IPS DF 4.7 (cell line): ENCODE results near the gene JOSD2.

Experiments used
- DNase-seq: peaks from one replicate; pipeline ENCODE4 v3.0.0-alpha.2; 2013; ENCODE audit warnings: low spot score; ENCODE audit errors: extremely low read depth

Gene JOSD2

DNA sequence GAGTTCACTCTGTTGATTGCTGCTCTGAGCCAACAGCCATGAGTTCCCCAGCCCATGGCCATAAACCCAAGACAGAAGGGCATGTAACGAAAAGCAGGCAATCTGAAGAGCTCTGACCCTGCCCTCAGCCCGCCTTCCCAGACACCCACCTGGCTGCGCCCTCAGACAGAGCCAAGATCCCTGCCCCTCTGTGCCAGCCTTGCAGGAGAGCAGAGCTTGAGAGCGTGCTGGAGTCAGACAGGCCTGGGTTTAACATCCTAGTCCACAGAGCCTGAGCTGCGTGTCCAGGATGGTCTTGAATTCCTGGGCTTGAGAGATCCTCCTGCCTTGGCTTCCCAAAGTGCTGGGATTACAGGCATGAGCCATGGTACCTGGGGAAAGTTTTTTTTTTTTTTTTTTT is 53.7 kb downstream of the JOSD2 start:
- no peak for DNase-seq
